ENCODE results near the gene SEL1L2.

SEL1L2 gene

GRCh38 chr20:13862245-13862644, 128.2 kb downstream of the SEL1L2 start:
- DNase-seq = no peak

- no peak for DNase-seq
Observed at GRCh38 chr20:13858871-13859270, 131.5 kb downstream of the SEL1L2 start.

- no peak for DNase-seq
Observed at GRCh38 chr20:13858439-13858838, 132.0 kb downstream of the SEL1L2 start.

- DNase-seq = no peak
Observed at GRCh38 chr20:13857961-13858360, 132.5 kb downstream of the SEL1L2 start.

GRCh38 chr20:13857304-13857703, 133.1 kb downstream of the SEL1L2 start:
- no peak for DNase-seq

GRCh38 chr20:13856354-13856753, 134.1 kb downstream of the SEL1L2 start:
- DNase-seq = no peak

GRCh38 chr20:13855613-13856012, 134.8 kb downstream of the SEL1L2 start:
- DNase-seq = no peak

- no peak for DNase-seq
Observed at GRCh38 chr20:13852306-13852705, 138.1 kb downstream of the SEL1L2 start.

- DNase-seq = no peak
Observed at GRCh38 chr20:13851279-13851678, 139.1 kb downstream of the SEL1L2 start.

GRCh38 chr20:13844296-13844695, 146.1 kb downstream of the SEL1L2 start:
- no peak for DNase-seq

- no peak for DNase-seq
Observed at GRCh38 chr20:13841206-13841605, 149.2 kb downstream of the SEL1L2 start.

GRCh38 chr20:13840093-13840465, 150.3 kb downstream of the SEL1L2 start:
- no peak for DNase-seq

- DNase-seq = no peak
Observed at GRCh38 chr20:13839421-13840092, 150.9 kb downstream of the SEL1L2 start.

GRCh38 chr20:13838664-13839063, 151.8 kb downstream of the SEL1L2 start:
- no peak for DNase-seq

GRCh38 chr20:13831476-13831875, 158.9 kb downstream of the SEL1L2 start:
- no peak for DNase-seq

- no peak for DNase-seq
Observed at GRCh38 chr20:13825465-13825864, 164.9 kb downstream of the SEL1L2 start.

GRCh38 chr20:13824459-13824858, 166.0 kb downstream of the SEL1L2 start:
- DNase-seq = no peak

GRCh38 chr20:13822459-13822858, 168.0 kb downstream of the SEL1L2 start:
- no peak for DNase-seq

- DNase-seq = no peak
Observed at GRCh38 chr20:13821876-13822275, 168.5 kb downstream of the SEL1L2 start.

- peak; percentile 42 for DNase-seq
Observed at GRCh38 chr20:13819885-13820645, 170.3 kb downstream of the SEL1L2 start.

GRCh38 chr20:13817342-13817741, 173.1 kb downstream of the SEL1L2 start:
- no peak for DNase-seq

GRCh38 chr20:13816757-13817156, 173.7 kb downstream of the SEL1L2 start:
- DNase-seq = no peak

- DNase-seq = no peak
Observed at GRCh38 chr20:13814672-13815071, 175.7 kb downstream of the SEL1L2 start.

GRCh38 chr20:13813910-13814309, 176.5 kb downstream of the SEL1L2 start:
- DNase-seq = no peak

GRCh38 chr20:13810446-13810845, 180.0 kb downstream of the SEL1L2 start:
- DNase-seq = no peak
